Transverse colon (tissue), 4 donors: Measurements from ENCODE around the gene GBP1. TPM values are rescaled to one million over a fixed set of nuclear protein-coding genes. Genes with fewer than 3 reads are reported as not detected.
A peak's percentile ranks its signal among the peaks of the same experiment; 100 is the strongest.

Experiments used
- DNase-seq: peaks from one replicate; pipeline ENCODE4 v3.0.0-alpha.2; 2019
- H3K27ac ChIP-seq, 4 donors: fragments of 200-600 bp; sonication (generic); 2 replicates each; pipeline ENCODE4 v1.5.1; 2016 to 2018; ENCODE audit warnings: inconsistent platforms in 4 of 4
- H3K27me3 ChIP-seq: fragments of 200-600 bp; sonication (generic); 2 replicates; pipeline ENCODE4 v1.5.1; 2017; ENCODE audit warnings: inconsistent platforms
- H3K36me3 ChIP-seq, 4 donors: fragments of 200-600 bp; sonication (generic); 2 replicates each; pipeline ENCODE4 v1.5.1; 2017 to 2019; ENCODE audit warnings: inconsistent platforms in 4 of 4
- H3K4me1 ChIP-seq, 4 donors: fragments of 200-600 bp; sonication (generic); 2 replicates each; pipeline ENCODE4 v1.5.1; 2017 to 2020; ENCODE audit warnings: inconsistent platforms in 4 of 4
- H3K4me3 ChIP-seq, 4 donors: fragments of 200-600 bp; sonication (generic); 1 replicate in 1 of 4; 2 replicates in 3 of 4; pipeline versions ENCODE4 v1.5.1 to v1.6.1; 2017 to 2019; ENCODE audit warnings: inconsistent platforms in 4 of 4
- H3K9me3 ChIP-seq, 2 donors: fragments of 200-600 bp; sonication (generic); 2 replicates each; pipeline ENCODE4 v1.5.1; 2017 to 2019; ENCODE audit warnings: inconsistent platforms in 2 of 2
- EP300 ChIP-seq: sonication (generic); formaldehyde crosslinking; IDR thresholded peaks from one replicate; pipeline ENCODE4 v1.6.1; 2017; ENCODE audit warnings: antibody characterized with exemption, low read depth
- POLR2A ChIP-seq: fragments of 450-650 bp; IDR thresholded peaks from one replicate; pipeline ENCODE4 v1.6.1; 2016; ENCODE audit warnings: antibody characterized with exemption, mild to moderate bottlenecking, moderate library complexity
- POLR2AphosphoS5 ChIP-seq, 3 donors: sonication (generic); formaldehyde crosslinking; IDR thresholded peaks; one replicate each; pipeline ENCODE4 v1.6.1; 2016; ENCODE audit warnings: antibody characterized with exemption in 3 of 3
- WGBS, 2 donors: methylation state at CpG; one replicate each; pipeline ENCODE4 v1.1.5; 2018; ENCODE audit warnings: low coverage in 1 of 2; 5-methylcytosine and 5-hydroxymethylcytosine counted together
- in situ Hi-C, 4 donors: fragments of 200-750 bp; cut with MboI; loops; one replicate each; pipeline versions ENCODE4 v1.15.0 to v1.15.1; 2017; ENCODE audit warnings: low sequenced_read_pairs in 3 of 4, low pct_ligation_motif_present in 1 of 4, low pct_unique_long_range_greater_than_20kb in 1 of 4
- intact Hi-C: fragments of 100-400 bp; cut with DNase I; formaldehyde crosslinking; loops from one replicate; pipeline ENCODE4 v1.15.1; 2023; ENCODE audit warnings: low total_unique reads
- total RNA-seq, 4 donors: library from RNA; depleted of rRNA; stranded (reverse); fragments of >200 nt; gene quantifications; one replicate each; pipeline ENCODE4 v1.1.0, GENCODE V29; 2016
- TF ChIP-seq, protein P1 (sequence below), 5 experiments: fragments of 200-600 bp in 3 of 5; fragments of 450-650 bp in 2 of 5; sonication (generic) in 3 of 5; IDR thresholded peaks; 1 replicate in 2 of 5; 2 replicates in 3 of 5; pipeline ENCODE4 v1.5.1; 2016 to 2017; ENCODE audit warnings: antibody characterized with exemption in 5 of 5, inconsistent platforms in 3 of 5, mild to moderate bottlenecking in 2 of 5, moderate library complexity in 1 of 5

The GBP1 gene
- total RNA-seq, 4 donors from 2014 or later: 3.0 to 50.2 (median 23.2) TPM

DNA sequence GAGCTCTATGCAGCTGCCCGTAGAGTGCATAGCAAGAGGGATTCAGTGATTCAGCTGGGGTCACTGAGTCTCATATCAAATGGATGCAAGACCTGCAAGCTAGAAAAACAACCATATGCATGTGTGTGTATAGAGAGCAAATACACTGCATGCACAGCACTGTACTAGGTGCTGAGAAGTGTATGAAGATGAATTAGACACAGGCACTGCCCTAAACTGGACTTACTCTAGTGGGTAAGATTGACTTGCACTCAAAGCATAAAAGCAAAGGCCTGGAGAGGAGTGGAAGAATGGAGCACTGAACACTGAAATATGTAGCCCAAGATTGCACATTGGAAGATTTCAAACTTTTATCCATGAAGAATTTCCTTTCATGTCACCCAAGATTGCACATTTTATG, 5.5 kb upstream of the GBP1 start:
- H3K27ac ChIP-seq: peak overlapping the region in 3 of 4 donors; percentile 4 to 54 (median 49)
- no peaks in the 10 kb centered on the region for H3K36me3 ChIP-seq
- WGBS, 2 donors: 72 to 100% methylated on average over 1 of the region's 1 CpG
- in situ Hi-C loops: no loop called here
- H3K9me3 ChIP-seq: no peaks in the 10 kb centered on the region
- H3K27me3 ChIP-seq: no peaks in the 10 kb centered on the region
- H3K4me1 ChIP-seq: peaks cover 0 to 6% (median 1%) of the 10 kb centered on the region in 4 donors
- H3K4me3 ChIP-seq: peak overlapping the region in 1 of 4 donors; percentile 37
- TF ChIP-seq, protein P1, sequence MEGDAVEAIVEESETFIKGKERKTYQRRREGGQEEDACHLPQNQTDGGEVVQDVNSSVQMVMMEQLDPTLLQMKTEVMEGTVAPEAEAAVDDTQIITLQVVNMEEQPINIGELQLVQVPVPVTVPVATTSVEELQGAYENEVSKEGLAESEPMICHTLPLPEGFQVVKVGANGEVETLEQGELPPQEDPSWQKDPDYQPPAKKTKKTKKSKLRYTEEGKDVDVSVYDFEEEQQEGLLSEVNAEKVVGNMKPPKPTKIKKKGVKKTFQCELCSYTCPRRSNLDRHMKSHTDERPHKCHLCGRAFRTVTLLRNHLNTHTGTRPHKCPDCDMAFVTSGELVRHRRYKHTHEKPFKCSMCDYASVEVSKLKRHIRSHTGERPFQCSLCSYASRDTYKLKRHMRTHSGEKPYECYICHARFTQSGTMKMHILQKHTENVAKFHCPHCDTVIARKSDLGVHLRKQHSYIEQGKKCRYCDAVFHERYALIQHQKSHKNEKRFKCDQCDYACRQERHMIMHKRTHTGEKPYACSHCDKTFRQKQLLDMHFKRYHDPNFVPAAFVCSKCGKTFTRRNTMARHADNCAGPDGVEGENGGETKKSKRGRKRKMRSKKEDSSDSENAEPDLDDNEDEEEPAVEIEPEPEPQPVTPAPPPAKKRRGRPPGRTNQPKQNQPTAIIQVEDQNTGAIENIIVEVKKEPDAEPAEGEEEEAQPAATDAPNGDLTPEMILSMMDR (IDR thresholded peaks at IDR 0.05): no peak
- TF ChIP-seq EP300: no peak
- TF ChIP-seq POLR2AphosphoS5 (IDR thresholded peaks at IDR 0.05): no peak
- no peak for TF ChIP-seq POLR2A
- no peak for DNase-seq
- intact Hi-C loops: no loop called here

- WGBS, 2 donors: 58 to 65% methylated on average over 2 of the region's 2 CpGs
- H3K4me3 ChIP-seq: peak overlapping the region in 2 of 4 donors; percentile 14 to 37
- H3K27me3 ChIP-seq: no peaks in the 10 kb centered on the region
- in situ Hi-C loops: no loop called here
- H3K4me1 ChIP-seq: peaks cover 0 to 6% (median 2%) of the 10 kb centered on the region in 4 donors
- H3K9me3 ChIP-seq: no peaks in the 10 kb centered on the region
- no peaks in the 10 kb centered on the region for H3K36me3 ChIP-seq
- intact Hi-C loops: no loop called here
- peak overlapping the region in 3 of 4 donors; percentile 4 to 54 (median 49) for H3K27ac ChIP-seq
- no peak for DNase-seq
- TF ChIP-seq EP300 (no peak), POLR2A (no peak), POLR2AphosphoS5 (IDR thresholded peaks at IDR 0.05) (no peak)
- TF ChIP-seq, protein P1 (IDR thresholded peaks at IDR 0.05): no peak
These were observed 4.9 kb upstream of the GBP1 start for GRCh38 chr1:89069951-89070350.

DNA sequence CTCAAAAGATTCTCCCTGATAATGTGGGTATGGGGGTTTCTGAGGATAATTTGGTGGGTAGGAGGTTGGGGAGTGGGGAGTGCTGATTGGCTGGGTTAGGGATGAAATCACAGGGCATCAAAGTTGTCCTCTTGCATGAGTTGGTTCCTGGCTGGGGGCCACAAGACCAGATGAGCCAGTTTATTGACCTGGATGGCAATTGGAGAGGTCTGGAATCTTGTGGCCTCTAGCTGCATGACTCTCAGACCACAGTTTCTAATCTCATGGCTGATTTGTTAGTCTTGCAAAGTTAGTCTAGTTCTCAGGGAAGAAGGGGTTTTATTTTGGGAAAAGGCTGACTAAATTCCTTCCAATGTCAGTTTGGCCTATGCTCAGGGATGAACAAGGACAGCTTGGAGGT, 3.3 kb upstream of the GBP1 start:
- no peaks in the 10 kb centered on the region for H3K9me3 ChIP-seq
- no peaks in the 10 kb centered on the region for H3K36me3 ChIP-seq
- peaks cover 0 to 18% (median 2%) of the 10 kb centered on the region in 4 donors for H3K4me1 ChIP-seq
- TF ChIP-seq POLR2AphosphoS5 (IDR thresholded peaks at IDR 0.05) (no peak), EP300 (no peak), POLR2A (no peak)
- TF ChIP-seq, protein P1 (IDR thresholded peaks at IDR 0.05): no peak
- in situ Hi-C loops (no loop called here), intact Hi-C loops (no loop called here)
- H3K4me3 ChIP-seq: no peak overlapping the region
- DNase-seq: no peak
- H3K27ac ChIP-seq: peak overlapping the region in 1 of 4 donors; percentile 0
- no peaks in the 10 kb centered on the region for H3K27me3 ChIP-seq

DNA sequence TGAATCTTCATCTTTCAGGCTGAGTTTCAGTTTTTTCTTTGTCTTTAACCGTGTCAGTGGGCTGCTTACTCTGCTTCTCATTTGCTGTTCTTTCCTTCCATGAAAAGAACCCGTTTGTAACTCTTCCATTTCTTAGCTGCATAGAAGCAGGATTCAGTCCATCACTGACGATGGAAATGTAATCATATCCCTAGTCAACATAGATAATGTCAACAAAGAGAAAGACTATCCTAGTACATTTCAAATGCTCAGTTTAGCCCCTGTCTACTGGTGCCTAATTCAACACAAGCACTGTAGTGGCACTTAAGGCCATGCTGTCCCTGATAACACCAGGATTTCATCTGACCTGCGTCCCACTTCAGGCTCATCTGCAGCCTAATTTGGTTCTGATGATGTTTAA, 376 bp downstream of the GBP1 start:
- H3K36me3 ChIP-seq: no peaks in the 10 kb centered on the region
- intact Hi-C loops (no loop called here), in situ Hi-C loops (no loop called here)
- no peak for DNase-seq
- H3K27me3 ChIP-seq: no peaks in the 10 kb centered on the region
- H3K4me3 ChIP-seq: peak overlapping the region; percentile 25 to 58 (median 42)
- TF ChIP-seq, protein P1 (IDR thresholded peaks at IDR 0.05): no peak
- TF ChIP-seq POLR2AphosphoS5 (IDR thresholded peaks at IDR 0.05) (no peak), POLR2A (no peak), EP300 (no peak)
- H3K9me3 ChIP-seq: no peaks in the 10 kb centered on the region
- H3K27ac ChIP-seq: peak overlapping the region; percentile 79 to 87 (median 86)
- H3K4me1 ChIP-seq: peaks cover 0 to 46% (median 5%) of the 10 kb centered on the region in 4 donors
- WGBS, 2 donors: 0 to 2% methylated on average over 4 of the region's 4 CpGs
